ENCODE measurements around the gene NDUFS4.

Gene NDUFS4

GRCh38 chr5:53576674-53577073 lies 16.2 kb downstream of the NDUFS4 start:
- Histone ChIP-seq H3K27ac (no peak overlapping the region), H3K79me2 (ENCODE audit: insufficient read depth, low read depth) (peaks cover 70% of the 10 kb centered on the region), H3K36me3 (ENCODE audit: insufficient read depth) (no peaks in the 10 kb centered on the region), H2AFZ (ENCODE audit: low read depth) (no peak overlapping the region), H3K9ac (no peak overlapping the region), H3K4me2 (no peak overlapping the region), H3K4me3 (IDR thresholded peaks at IDR 0.05; ENCODE audit: insufficient read depth, low read depth, low read length) (no peak overlapping the region), H3K4me1 (ENCODE audit: low read depth, poor library complexity, severe bottlenecking) (no peaks in the 10 kb centered on the region), H3K27me3 (ENCODE audit: insufficient read depth, low read depth) (no peaks in the 10 kb centered on the region), H4K20me1 (ENCODE audit: insufficient read depth) (no peaks in the 10 kb centered on the region)
- no peak for TF ChIP-seq CTCF (conservative IDR thresholded peaks at IDR 0.05; ENCODE audit: low read depth, low read length)

GRCh38 chr5:53578854-53579253 lies 18.4 kb downstream of the NDUFS4 start:
- H2AFZ ChIP-seq (ENCODE audit: low read depth) = no peak overlapping the region
- H3K9ac ChIP-seq = no peak overlapping the region
- no peaks in the 10 kb centered on the region for H4K20me1 ChIP-seq (ENCODE audit: insufficient read depth)
- no peaks in the 10 kb centered on the region for H3K4me1 ChIP-seq (ENCODE audit: low read depth, poor library complexity, severe bottlenecking)
- no peaks in the 10 kb centered on the region for H3K27me3 ChIP-seq (ENCODE audit: insufficient read depth, low read depth)
- no peak overlapping the region for H3K4me3 ChIP-seq (IDR thresholded peaks at IDR 0.05; ENCODE audit: insufficient read depth, low read depth, low read length)
- H3K4me2 ChIP-seq = no peak overlapping the region
- H3K79me2 ChIP-seq (ENCODE audit: insufficient read depth, low read depth) = peaks cover 54% of the 10 kb centered on the region; the same call in 1 of the 2 replicates
- H3K27ac ChIP-seq = no peak overlapping the region
- TF ChIP-seq CTCF (conservative IDR thresholded peaks at IDR 0.05; ENCODE audit: low read depth, low read length) = no peak
- H3K36me3 ChIP-seq (ENCODE audit: insufficient read depth) = no peaks in the 10 kb centered on the region

- Histone ChIP-seq H3K27me3 (ENCODE audit: insufficient read depth, low read depth) (no peaks in the 10 kb centered on the region), H3K4me1 (ENCODE audit: low read depth, poor library complexity, severe bottlenecking) (no peaks in the 10 kb centered on the region), H3K9ac (no peak overlapping the region), H3K4me3 (IDR thresholded peaks at IDR 0.05; ENCODE audit: insufficient read depth, low read depth, low read length) (no peak overlapping the region), H2AFZ (ENCODE audit: low read depth) (no peak overlapping the region), H3K4me2 (no peak overlapping the region), H4K20me1 (ENCODE audit: insufficient read depth) (no peaks in the 10 kb centered on the region), H3K36me3 (ENCODE audit: insufficient read depth) (no peaks in the 10 kb centered on the region), H3K27ac (no peak overlapping the region), H3K79me2 (ENCODE audit: insufficient read depth, low read depth) (peaks cover 55% of the 10 kb centered on the region)
- TF ChIP-seq CTCF (conservative IDR thresholded peaks at IDR 0.05; ENCODE audit: low read depth, low read length) = no peak
These were observed 20.1 kb downstream of the NDUFS4 start for GRCh38 chr5:53580547-53580946.

GRCh38 chr5:53582225-53582624 lies 21.8 kb downstream of the NDUFS4 start:
- no peaks in the 10 kb centered on the region for H3K36me3 ChIP-seq (ENCODE audit: insufficient read depth)
- no peak overlapping the region for H3K4me2 ChIP-seq
- H4K20me1 ChIP-seq (ENCODE audit: insufficient read depth) = no peaks in the 10 kb centered on the region
- no peak for TF ChIP-seq CTCF (conservative IDR thresholded peaks at IDR 0.05; ENCODE audit: low read depth, low read length)
- no peak overlapping the region for H3K4me3 ChIP-seq (IDR thresholded peaks at IDR 0.05; ENCODE audit: insufficient read depth, low read depth, low read length)
- H3K9ac ChIP-seq = no peak overlapping the region
- H3K79me2 ChIP-seq (ENCODE audit: insufficient read depth, low read depth) = peaks cover 54% of the 10 kb centered on the region
- H3K27ac ChIP-seq = no peak overlapping the region
- no peak overlapping the region for H2AFZ ChIP-seq (ENCODE audit: low read depth)
- H3K27me3 ChIP-seq (ENCODE audit: insufficient read depth, low read depth) = no peaks in the 10 kb centered on the region
- no peaks in the 10 kb centered on the region for H3K4me1 ChIP-seq (ENCODE audit: low read depth, poor library complexity, severe bottlenecking)

Measured in KMS-11 (cell line).